ENCODE measurements around the gene SUCLG2. TPM values are rescaled to one million over a fixed set of nuclear protein-coding genes. Genes with fewer than 3 reads are reported as not detected.

SUCLG2 gene
- total and polyA plus RNA-seq, 10 of the 15 experiments (the other 5 are each of a cell fraction or from before 2014, with no cell fraction given): 17.8 to 50.9 (median 37.2) TPM

DNA sequence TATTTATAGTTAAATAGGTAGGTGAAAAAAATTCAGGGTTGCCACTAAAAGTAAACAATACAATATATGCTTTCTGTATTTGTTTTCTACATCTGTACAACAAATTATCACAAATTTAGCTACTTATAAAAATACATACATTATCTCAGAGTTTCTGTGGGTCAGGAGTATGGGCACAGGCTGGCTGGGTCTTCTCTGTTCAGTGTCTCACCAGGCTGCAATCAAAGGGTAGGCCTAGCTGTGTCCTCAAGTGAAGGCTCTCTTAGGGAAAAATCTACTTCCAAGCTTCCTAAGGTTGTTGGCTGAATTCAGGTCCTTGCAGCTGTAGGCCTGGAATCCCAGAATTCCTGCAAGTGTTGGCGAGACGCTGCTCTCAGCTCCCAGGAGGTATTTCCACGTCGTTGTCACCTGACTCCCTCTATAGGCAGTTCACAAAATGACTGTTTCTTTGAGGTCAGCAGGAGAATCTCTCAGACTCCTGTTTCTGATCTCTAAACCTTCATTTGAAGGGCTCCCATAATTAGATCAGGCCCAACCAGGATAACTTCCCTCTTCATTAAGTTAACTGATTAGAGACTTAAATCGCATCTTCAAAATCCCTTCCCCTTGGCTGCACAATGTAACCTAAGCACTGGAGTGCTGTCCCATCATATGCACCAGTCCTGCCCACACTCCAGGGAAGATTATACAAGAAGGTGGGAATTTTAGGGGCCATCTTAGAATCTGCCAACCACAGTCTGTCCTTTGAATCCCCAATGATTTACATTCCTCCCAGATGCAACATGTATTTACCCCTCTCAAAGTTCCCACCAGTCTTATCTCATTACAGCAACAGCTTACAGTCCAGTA, 296.6 kb downstream of the SUCLG2 start:
- peak overlapping the region; percentile 61 for H2AFZ ChIP-seq (ENCODE audit: control insufficient read depth, low read depth, low read length)
- peak; percentile 75 for ATAC-seq
- TF ChIP-seq, protein P1, sequence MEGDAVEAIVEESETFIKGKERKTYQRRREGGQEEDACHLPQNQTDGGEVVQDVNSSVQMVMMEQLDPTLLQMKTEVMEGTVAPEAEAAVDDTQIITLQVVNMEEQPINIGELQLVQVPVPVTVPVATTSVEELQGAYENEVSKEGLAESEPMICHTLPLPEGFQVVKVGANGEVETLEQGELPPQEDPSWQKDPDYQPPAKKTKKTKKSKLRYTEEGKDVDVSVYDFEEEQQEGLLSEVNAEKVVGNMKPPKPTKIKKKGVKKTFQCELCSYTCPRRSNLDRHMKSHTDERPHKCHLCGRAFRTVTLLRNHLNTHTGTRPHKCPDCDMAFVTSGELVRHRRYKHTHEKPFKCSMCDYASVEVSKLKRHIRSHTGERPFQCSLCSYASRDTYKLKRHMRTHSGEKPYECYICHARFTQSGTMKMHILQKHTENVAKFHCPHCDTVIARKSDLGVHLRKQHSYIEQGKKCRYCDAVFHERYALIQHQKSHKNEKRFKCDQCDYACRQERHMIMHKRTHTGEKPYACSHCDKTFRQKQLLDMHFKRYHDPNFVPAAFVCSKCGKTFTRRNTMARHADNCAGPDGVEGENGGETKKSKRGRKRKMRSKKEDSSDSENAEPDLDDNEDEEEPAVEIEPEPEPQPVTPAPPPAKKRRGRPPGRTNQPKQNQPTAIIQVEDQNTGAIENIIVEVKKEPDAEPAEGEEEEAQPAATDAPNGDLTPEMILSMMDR (IDR thresholded peaks at IDR 0.05 in 2 of 3, conservative IDR thresholded peaks at IDR 0.05 in 1 of 3; ENCODE audit: control insufficient read depth in 2 of 3, extremely low read depth in 1 of 3, insufficient read depth in 1 of 3, low read depth in 3 of 3, low read length in 3 of 3): peak; percentile 51 to 53 (median 53); a peak in 5 of 6 replicates
- TF ChIP-seq NFYA (IDR thresholded peaks at IDR 0.05; ENCODE audit: borderline replicate concordance, low read depth, low read length) (no peak), RAD21 (IDR thresholded peaks at IDR 0.05; ENCODE audit: insufficient read depth, low read depth, low read length) (peak; percentile 57), BACH1 (IDR thresholded peaks at IDR 0.05; ENCODE audit: borderline replicate concordance) (no peak), ETV6 (conservative IDR thresholded peaks at IDR 0.05 in 1 of 2, IDR thresholded peaks at IDR 0.05 in 1 of 2; ENCODE audit: borderline replicate concordance in 1 of 2, low read depth in 1 of 2) (no peak), NBN (IDR thresholded peaks at IDR 0.05) (no peak), FOXK2 (IDR thresholded peaks at IDR 0.05) (no peak), NR2C1 (IDR thresholded peaks at IDR 0.05) (no peak)
- TF ChIP-seq, protein P2, sequence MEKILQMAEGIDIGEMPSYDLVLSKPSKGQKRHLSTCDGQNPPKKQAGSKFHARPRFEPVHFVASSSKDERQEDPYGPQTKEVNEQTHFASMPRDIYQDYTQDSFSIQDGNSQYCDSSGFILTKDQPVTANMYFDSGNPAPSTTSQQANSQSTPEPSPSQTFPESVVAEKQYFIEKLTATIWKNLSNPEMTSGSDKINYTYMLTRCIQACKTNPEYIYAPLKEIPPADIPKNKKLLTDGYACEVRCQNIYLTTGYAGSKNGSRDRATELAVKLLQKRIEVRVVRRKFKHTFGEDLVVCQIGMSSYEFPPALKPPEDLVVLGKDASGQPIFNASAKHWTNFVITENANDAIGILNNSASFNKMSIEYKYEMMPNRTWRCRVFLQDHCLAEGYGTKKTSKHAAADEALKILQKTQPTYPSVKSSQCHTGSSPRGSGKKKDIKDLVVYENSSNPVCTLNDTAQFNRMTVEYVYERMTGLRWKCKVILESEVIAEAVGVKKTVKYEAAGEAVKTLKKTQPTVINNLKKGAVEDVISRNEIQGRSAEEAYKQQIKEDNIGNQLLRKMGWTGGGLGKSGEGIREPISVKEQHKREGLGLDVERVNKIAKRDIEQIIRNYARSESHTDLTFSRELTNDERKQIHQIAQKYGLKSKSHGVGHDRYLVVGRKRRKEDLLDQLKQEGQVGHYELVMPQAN (conservative IDR thresholded peaks at IDR 0.05): no peak
- TF ChIP-seq, protein P3, sequence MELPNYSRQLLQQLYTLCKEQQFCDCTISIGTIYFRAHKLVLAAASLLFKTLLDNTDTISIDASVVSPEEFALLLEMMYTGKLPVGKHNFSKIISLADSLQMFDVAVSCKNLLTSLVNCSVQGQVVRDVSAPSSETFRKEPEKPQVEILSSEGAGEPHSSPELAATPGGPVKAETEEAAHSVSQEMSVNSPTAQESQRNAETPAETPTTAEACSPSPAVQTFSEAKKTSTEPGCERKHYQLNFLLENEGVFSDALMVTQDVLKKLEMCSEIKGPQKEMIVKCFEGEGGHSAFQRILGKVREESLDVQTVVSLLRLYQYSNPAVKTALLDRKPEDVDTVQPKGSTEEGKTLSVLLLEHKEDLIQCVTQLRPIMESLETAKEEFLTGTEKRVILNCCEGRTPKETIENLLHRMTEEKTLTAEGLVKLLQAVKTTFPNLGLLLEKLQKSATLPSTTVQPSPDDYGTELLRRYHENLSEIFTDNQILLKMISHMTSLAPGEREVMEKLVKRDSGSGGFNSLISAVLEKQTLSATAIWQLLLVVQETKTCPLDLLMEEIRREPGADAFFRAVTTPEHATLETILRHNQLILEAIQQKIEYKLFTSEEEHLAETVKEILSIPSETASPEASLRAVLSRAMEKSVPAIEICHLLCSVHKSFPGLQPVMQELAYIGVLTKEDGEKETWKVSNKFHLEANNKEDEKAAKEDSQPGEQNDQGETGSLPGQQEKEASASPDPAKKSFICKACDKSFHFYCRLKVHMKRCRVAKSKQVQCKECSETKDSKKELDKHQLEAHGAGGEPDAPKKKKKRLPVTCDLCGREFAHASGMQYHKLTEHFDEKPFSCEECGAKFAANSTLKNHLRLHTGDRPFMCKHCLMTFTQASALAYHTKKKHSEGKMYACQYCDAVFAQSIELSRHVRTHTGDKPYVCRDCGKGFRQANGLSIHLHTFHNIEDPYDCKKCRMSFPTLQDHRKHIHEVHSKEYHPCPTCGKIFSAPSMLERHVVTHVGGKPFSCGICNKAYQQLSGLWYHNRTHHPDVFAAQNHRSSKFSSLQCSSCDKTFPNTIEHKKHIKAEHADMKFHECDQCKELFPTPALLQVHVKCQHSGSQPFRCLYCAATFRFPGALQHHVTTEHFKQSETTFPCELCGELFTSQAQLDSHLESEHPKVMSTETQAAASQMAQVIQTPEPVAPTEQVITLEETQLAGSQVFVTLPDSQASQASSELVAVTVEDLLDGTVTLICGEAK (IDR thresholded peaks at IDR 0.05; ENCODE audit: borderline replicate concordance): no peak

More for the DNA sequence above, 296.6 kb downstream of the SUCLG2 start:
- intact Hi-C loops (cut with micrococcal nuclease; ENCODE audit: unreplicated experiment) (loop anchor here (2.0 to 5.0 kb wide), 3 partner anchors 246 to 386 kb away; no protein-coding TSS in a partner anchor), in situ Hi-C loops (cut with MboI) (no loop called here)
- H3K9ac ChIP-seq (ENCODE audit: control insufficient read depth, insufficient read depth, low read length): no peak overlapping the region
- H3K36me3 ChIP-seq (ENCODE audit: control insufficient read depth in 2 of 2, insufficient read depth in 2 of 2, low read length in 1 of 2): no peaks in the 10 kb centered on the region
- RAD21 ChIA-PET (ENCODE audit: unreplicated experiment): interaction anchor here (0.5 to 2.9 kb wide), 3 partner anchors 244 to 419 kb away, joined by 3 to 18 read pairs (median 4); no protein-coding TSS in a partner anchor
- H3K27me3 ChIP-seq (replicated peaks in 1 of 2; ENCODE audit: control insufficient read depth in 2 of 2, insufficient read depth in 2 of 2, low read length in 1 of 2): no peaks in the 10 kb centered on the region; a peak in 1 of 4 replicates
- WGBS (ENCODE audit: insufficient coverage, insufficient replicate concordance, low lambda C conversion rate, missing lambda C conversion rate): 18% methylated on average over 5 of the region's 5 CpGs
- no peak overlapping the region for H3K4me2 ChIP-seq (ENCODE audit: control insufficient read depth, insufficient read depth)
- DNase-seq (ENCODE audit: low read depth, low spot score) (no peak), FAIRE-seq (no peak)
- H4K20me1 ChIP-seq (ENCODE audit: control insufficient read depth, insufficient read depth): no peaks in the 10 kb centered on the region
- POLR2A ChIA-PET: no interaction called here
- CTCF ChIA-PET: interaction anchor here (0.5 to 2.8 kb wide), 8 partner anchors 13 to 935 kb away, joined by 3 to 33 read pairs (median 4); no protein-coding TSS in a partner anchor
- no peaks in the 10 kb centered on the region; the same call in 1 of the 2 replicates for H3K4me1 ChIP-seq (ENCODE audit: control insufficient read depth, insufficient read depth, low read length)
- no peak overlapping the region for H3K4me3 ChIP-seq
- H3K79me2 ChIP-seq (ENCODE audit: control insufficient read depth, insufficient read depth, low read length): no peaks in the 10 kb centered on the region
- SMC1A ChIA-PET (ENCODE audit: uncharacterized antibody, unreplicated experiment): interaction anchor here (2.5 kb wide), 1 partner anchor 244 kb away, joined by 16 read pairs; no protein-coding TSS in a partner anchor
- BruUV-seq (replicated peaks): no TSS peak
- H3K27ac ChIP-seq (ENCODE audit: control insufficient read depth, insufficient read depth): no peak overlapping the region
- no peaks in the 10 kb centered on the region for H3K9me3 ChIP-seq (replicated peaks; ENCODE audit: control insufficient read depth, insufficient read depth, low read length)
